ENCODE data around the gene RNF144B.

Gene RNF144B

GRCh38 chr6:18350271-18350670 lies 36.9 kb upstream of the RNF144B start:
- no peaks in the 10 kb centered on the region for H3K4me1 ChIP-seq (ENCODE audit: control insufficient read depth in 2 of 2, insufficient read depth in 1 of 2, low read depth in 1 of 2, low read length in 2 of 2)
- no peak overlapping the region for H2BK15ac ChIP-seq (ENCODE audit: low read length)
- H3K23ac ChIP-seq (ENCODE audit: low read depth, low read length, poor library complexity), result no peak overlapping the region
- no peak overlapping the region for H3K27ac ChIP-seq (replicated peaks; ENCODE audit: low read length)
- H2AFZ ChIP-seq (ENCODE audit: low read length), result no peak overlapping the region
- H4K91ac ChIP-seq (ENCODE audit: low read depth, low read length, poor library complexity), result no peak overlapping the region
- H2BK120ac ChIP-seq (ENCODE audit: low read depth, low read length), result no peak overlapping the region
- H4K8ac ChIP-seq (ENCODE audit: low read depth, low read length), result no peak overlapping the region
- no peak overlapping the region for H3K14ac ChIP-seq (ENCODE audit: low read length)
- no peaks in the 10 kb centered on the region for H3K27me3 ChIP-seq (ENCODE audit: control insufficient read depth in 3 of 3, insufficient read depth in 3 of 3, low read depth in 1 of 3, low read length in 3 of 3)
- H3K4me3 ChIP-seq (ENCODE audit: low read length in 2 of 2), result no peak overlapping the region
- no peaks in the 10 kb centered on the region for H3K36me3 ChIP-seq (replicated peaks in 1 of 2; ENCODE audit: control insufficient read depth in 2 of 2, insufficient read depth in 2 of 2, low read length in 2 of 2)
- no peak overlapping the region for H3K4me2 ChIP-seq (ENCODE audit: insufficient read depth, low read length, poor library complexity, severe bottlenecking)
- H3K9ac ChIP-seq (ENCODE audit: low read depth, low read length, poor library complexity), result no peak overlapping the region
- H3K18ac ChIP-seq (ENCODE audit: low read length), result no peak overlapping the region
- no peak overlapping the region for H2BK5ac ChIP-seq (ENCODE audit: low read length)
- H3K9me3 ChIP-seq (replicated peaks in 1 of 2; ENCODE audit: control insufficient read depth in 2 of 2, insufficient read depth in 1 of 2, low read depth in 1 of 2, low read length in 2 of 2), result no peaks in the 10 kb centered on the region
- H3K4ac ChIP-seq (ENCODE audit: low read length), result no peak overlapping the region
- H2AK5ac ChIP-seq (ENCODE audit: low read depth, low read length), result no peak overlapping the region
- no CpG with 5 or more reads among the region's 4 CpGs for WGBS, 2 donors (ENCODE audit: extremely low coverage in 2 of 2, insufficient read length in 2 of 2, insufficient replicate concordance in 1 of 2)
- no peak for DNase-seq (ENCODE audit: low spot score)
- H2BK12ac ChIP-seq (ENCODE audit: low read length), result no peak overlapping the region
- no peaks in the 10 kb centered on the region for H3K79me1 ChIP-seq (ENCODE audit: low read depth, low read length)

- H3K4me1 ChIP-seq (ENCODE audit: control insufficient read depth in 2 of 2, insufficient read depth in 1 of 2, low read depth in 1 of 2, low read length in 2 of 2), result no peaks in the 10 kb centered on the region
- no peak for DNase-seq (ENCODE audit: low spot score)
Measured at GRCh38 chr6:18350712-18351111, 36.4 kb upstream of the RNF144B start.

DNA sequence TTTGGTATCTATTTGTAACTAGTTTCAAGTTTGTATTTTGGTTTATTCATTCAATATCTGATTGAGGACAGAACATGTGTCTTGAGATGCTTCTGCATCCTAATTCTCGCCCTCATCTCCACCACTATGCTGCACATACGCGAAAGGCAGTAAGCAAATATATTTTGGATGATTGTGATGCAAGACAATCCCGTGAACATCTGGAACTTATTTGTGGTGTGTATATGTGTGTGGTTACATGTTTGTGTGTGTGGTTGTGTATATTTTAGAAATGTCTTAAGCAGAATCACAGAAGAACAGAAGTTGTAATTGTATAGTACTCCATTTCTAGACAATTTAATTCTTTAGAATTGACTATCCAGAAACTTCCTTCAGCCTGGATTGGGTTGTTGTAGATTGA lies 35.1 kb upstream of the RNF144B start:
- Histone ChIP-seq H3K23ac (ENCODE audit: low read depth, low read length, poor library complexity) (no peak overlapping the region), H2AK5ac (ENCODE audit: low read depth, low read length) (no peak overlapping the region), H3K4me1 (ENCODE audit: control insufficient read depth in 2 of 2, insufficient read depth in 1 of 2, low read depth in 1 of 2, low read length in 2 of 2) (no peaks in the 10 kb centered on the region), H3K18ac (ENCODE audit: low read length) (no peak overlapping the region), H2BK5ac (ENCODE audit: low read length) (no peak overlapping the region), H2AFZ (ENCODE audit: low read length) (no peak overlapping the region), H3K27me3 (ENCODE audit: control insufficient read depth in 3 of 3, insufficient read depth in 3 of 3, low read depth in 1 of 3, low read length in 3 of 3) (no peaks in the 10 kb centered on the region), H3K9ac (ENCODE audit: low read depth, low read length, poor library complexity) (no peak overlapping the region), H3K79me1 (ENCODE audit: low read depth, low read length) (no peaks in the 10 kb centered on the region), H3K4me3 (ENCODE audit: low read length in 2 of 2) (no peak overlapping the region), H2BK15ac (ENCODE audit: low read length) (no peak overlapping the region), H3K36me3 (replicated peaks in 1 of 2; ENCODE audit: control insufficient read depth in 2 of 2, insufficient read depth in 2 of 2, low read length in 2 of 2) (no peaks in the 10 kb centered on the region), H3K4ac (ENCODE audit: low read length) (no peak overlapping the region), H2BK12ac (ENCODE audit: low read length) (no peak overlapping the region), H2BK120ac (ENCODE audit: low read depth, low read length) (no peak overlapping the region), H3K14ac (ENCODE audit: low read length) (no peak overlapping the region), H3K4me2 (ENCODE audit: insufficient read depth, low read length, poor library complexity, severe bottlenecking) (no peak overlapping the region), H3K9me3 (replicated peaks in 1 of 2; ENCODE audit: control insufficient read depth in 2 of 2, insufficient read depth in 1 of 2, low read depth in 1 of 2, low read length in 2 of 2) (no peaks in the 10 kb centered on the region), H3K27ac (replicated peaks; ENCODE audit: low read length) (no peak overlapping the region), H4K91ac (ENCODE audit: low read depth, low read length, poor library complexity) (no peak overlapping the region), H4K8ac (ENCODE audit: low read depth, low read length) (no peak overlapping the region)
- DNase-seq (ENCODE audit: low spot score), result no peak
- no CpG with 5 or more reads among the region's 4 CpGs for WGBS, 2 donors (ENCODE audit: extremely low coverage in 2 of 2, insufficient read length in 2 of 2, insufficient replicate concordance in 1 of 2)

More at GRCh38 chr6:18350712-18351111, 36.4 kb upstream of the RNF144B start:
- H3K27me3 ChIP-seq (ENCODE audit: control insufficient read depth in 3 of 3, insufficient read depth in 3 of 3, low read depth in 1 of 3, low read length in 3 of 3), result no peaks in the 10 kb centered on the region
- H4K91ac ChIP-seq (ENCODE audit: low read depth, low read length, poor library complexity), result no peak overlapping the region
- no peak overlapping the region for H2BK5ac ChIP-seq (ENCODE audit: low read length)
- no peak overlapping the region for H2BK12ac ChIP-seq (ENCODE audit: low read length)
- no peak overlapping the region for H4K8ac ChIP-seq (ENCODE audit: low read depth, low read length)
- no peak overlapping the region for H3K4me2 ChIP-seq (ENCODE audit: insufficient read depth, low read length, poor library complexity, severe bottlenecking)
- H3K36me3 ChIP-seq (replicated peaks in 1 of 2; ENCODE audit: control insufficient read depth in 2 of 2, insufficient read depth in 2 of 2, low read length in 2 of 2), result no peaks in the 10 kb centered on the region
- no peak overlapping the region for H2BK15ac ChIP-seq (ENCODE audit: low read length)
- H3K9ac ChIP-seq (ENCODE audit: low read depth, low read length, poor library complexity), result no peak overlapping the region
- no peak overlapping the region for H3K27ac ChIP-seq (replicated peaks; ENCODE audit: low read length)
- no peaks in the 10 kb centered on the region for H3K9me3 ChIP-seq (replicated peaks in 1 of 2; ENCODE audit: control insufficient read depth in 2 of 2, insufficient read depth in 1 of 2, low read depth in 1 of 2, low read length in 2 of 2)
- no peak overlapping the region for H2BK120ac ChIP-seq (ENCODE audit: low read depth, low read length)
- no peak overlapping the region for H3K4me3 ChIP-seq (ENCODE audit: low read length in 2 of 2)
- no peaks in the 10 kb centered on the region for H3K79me1 ChIP-seq (ENCODE audit: low read depth, low read length)
- H3K18ac ChIP-seq (ENCODE audit: low read length), result no peak overlapping the region
- H3K23ac ChIP-seq (ENCODE audit: low read depth, low read length, poor library complexity), result no peak overlapping the region
- no peak overlapping the region for H3K4ac ChIP-seq (ENCODE audit: low read length)
- no CpG with 5 or more reads among the region's 3 CpGs for WGBS, 2 donors (ENCODE audit: extremely low coverage in 2 of 2, insufficient read length in 2 of 2, insufficient replicate concordance in 1 of 2)
- no peak overlapping the region for H2AFZ ChIP-seq (ENCODE audit: low read length)
- no peak overlapping the region for H3K14ac ChIP-seq (ENCODE audit: low read length)
- no peak overlapping the region for H2AK5ac ChIP-seq (ENCODE audit: low read depth, low read length)

DNA sequence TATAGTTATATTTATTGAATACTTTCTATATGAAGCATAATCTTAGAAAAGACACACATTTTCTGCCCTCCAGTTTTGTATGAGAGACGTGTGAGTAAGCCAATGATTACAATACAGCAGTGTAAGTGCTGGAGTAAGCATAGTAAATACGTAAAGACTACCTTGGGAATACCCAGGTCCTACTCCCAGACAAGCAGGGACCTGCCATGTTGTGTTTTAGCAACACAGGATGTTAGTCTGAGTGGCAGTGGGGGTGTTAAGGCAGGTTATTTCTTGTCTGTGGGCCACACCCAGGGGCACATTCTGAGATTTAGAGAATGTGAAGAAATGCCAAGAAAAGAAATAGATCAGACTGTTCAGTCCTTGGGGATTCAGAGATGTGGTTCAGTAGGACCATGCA lies 34.3 kb upstream of the RNF144B start:
- WGBS, 2 donors (ENCODE audit: extremely low coverage in 2 of 2, insufficient read length in 2 of 2, insufficient replicate concordance in 1 of 2), result no CpG with 5 or more reads among the region's 2 CpGs
- Histone ChIP-seq H3K23ac (ENCODE audit: low read depth, low read length, poor library complexity) (no peak overlapping the region), H3K9me3 (replicated peaks in 1 of 2; ENCODE audit: control insufficient read depth in 2 of 2, insufficient read depth in 1 of 2, low read depth in 1 of 2, low read length in 2 of 2) (no peaks in the 10 kb centered on the region), H3K27me3 (ENCODE audit: control insufficient read depth in 3 of 3, insufficient read depth in 3 of 3, low read depth in 1 of 3, low read length in 3 of 3) (no peaks in the 10 kb centered on the region), H4K8ac (ENCODE audit: low read depth, low read length) (no peak overlapping the region), H3K4ac (ENCODE audit: low read length) (no peak overlapping the region), H2BK15ac (ENCODE audit: low read length) (no peak overlapping the region), H3K4me2 (ENCODE audit: insufficient read depth, low read length, poor library complexity, severe bottlenecking) (no peak overlapping the region), H2BK120ac (ENCODE audit: low read depth, low read length) (no peak overlapping the region), H3K36me3 (replicated peaks in 1 of 2; ENCODE audit: control insufficient read depth in 2 of 2, insufficient read depth in 2 of 2, low read length in 2 of 2) (no peaks in the 10 kb centered on the region), H2BK12ac (ENCODE audit: low read length) (no peak overlapping the region), H3K27ac (replicated peaks; ENCODE audit: low read length) (no peak overlapping the region), H3K14ac (ENCODE audit: low read length) (no peak overlapping the region), H2AFZ (ENCODE audit: low read length) (no peak overlapping the region), H3K79me1 (ENCODE audit: low read depth, low read length) (no peaks in the 10 kb centered on the region), H3K18ac (ENCODE audit: low read length) (no peak overlapping the region), H3K4me3 (ENCODE audit: low read length in 2 of 2) (no peak overlapping the region), H2BK5ac (ENCODE audit: low read length) (no peak overlapping the region), H2AK5ac (ENCODE audit: low read depth, low read length) (no peak overlapping the region), H4K91ac (ENCODE audit: low read depth, low read length, poor library complexity) (no peak overlapping the region), H3K9ac (ENCODE audit: low read depth, low read length, poor library complexity) (no peak overlapping the region), H3K4me1 (ENCODE audit: control insufficient read depth in 2 of 2, insufficient read depth in 1 of 2, low read depth in 1 of 2, low read length in 2 of 2) (no peaks in the 10 kb centered on the region)
- DNase-seq (ENCODE audit: low spot score), result no peak

Data from neuronal stem cell (in vitro differentiated cells).